ENCODE results near the gene TVP23B. TPM values are rescaled to one million over a fixed set of nuclear protein-coding genes. Genes with fewer than 3 reads are reported as not detected.

TVP23B gene
- 31.0 TPM for total RNA-seq

GRCh38 chr17:18780991-18781718, at the start of gene TVP23B:
TVP23B (plus strand) TSS chr17:18781183; CDS start chr17:18781294, 111 bp downstream.

GRCh38 chr17:18743699-18744421, 37.1 kb upstream of the TVP23B start, which contains the start of gene FBXW10:
FBXW10 (plus strand) TSS chr17:18744054; CDS start chr17:18744245, 191 bp downstream.

Other genes with a start within 250 kb of the TVP23B start
- gene TBC1D28, start 136.8 kb upstream of the TVP23B start, total RNA-seq: not detected
- 11.3 TPM for gene FOXO3B, start 98.9 kb upstream of the TVP23B start, total RNA-seq
- 0.18 TPM for gene FBXW10, start 37.1 kb upstream of the TVP23B start, total RNA-seq
- 42.6 TPM for gene PRPSAP2, start 76.9 kb downstream of the TVP23B start, total RNA-seq
- 0.82 TPM for gene SLC5A10, start 171.0 kb downstream of the TVP23B start, total RNA-seq
- 10.3 TPM for gene FAM83G, start 223.6 kb downstream of the TVP23B start, total RNA-seq